ENCODE data around the gene KRT77.

DNA sequence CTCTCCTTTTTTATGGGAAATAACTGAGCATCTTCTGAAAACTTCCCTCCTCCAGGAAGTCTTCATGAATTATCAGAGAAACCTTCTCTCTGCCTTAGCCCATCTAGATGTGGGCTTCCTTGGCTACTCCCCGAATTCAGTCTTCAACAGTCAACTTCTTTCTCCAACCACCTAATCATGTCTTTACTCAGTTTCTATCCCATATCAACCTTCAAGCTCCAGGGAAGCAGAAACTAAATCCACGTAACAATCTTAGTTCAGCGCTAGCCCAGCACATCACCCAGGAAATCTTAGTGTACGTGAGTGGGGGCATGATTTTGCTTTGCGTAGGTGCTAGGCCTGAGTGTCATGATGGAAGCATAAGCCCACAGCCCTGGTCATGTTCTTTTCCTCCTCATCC is 12.7 kb upstream of the KRT77 start:
- TF ChIP-seq POLR2AphosphoS5 (IDR thresholded peaks at IDR 0.05; ENCODE audit: insufficient read depth in 1 of 2, low read depth in 1 of 2) (no peak), POLR2A (IDR thresholded peaks at IDR 0.05) (no peak)
- TF ChIP-seq, protein P1, sequence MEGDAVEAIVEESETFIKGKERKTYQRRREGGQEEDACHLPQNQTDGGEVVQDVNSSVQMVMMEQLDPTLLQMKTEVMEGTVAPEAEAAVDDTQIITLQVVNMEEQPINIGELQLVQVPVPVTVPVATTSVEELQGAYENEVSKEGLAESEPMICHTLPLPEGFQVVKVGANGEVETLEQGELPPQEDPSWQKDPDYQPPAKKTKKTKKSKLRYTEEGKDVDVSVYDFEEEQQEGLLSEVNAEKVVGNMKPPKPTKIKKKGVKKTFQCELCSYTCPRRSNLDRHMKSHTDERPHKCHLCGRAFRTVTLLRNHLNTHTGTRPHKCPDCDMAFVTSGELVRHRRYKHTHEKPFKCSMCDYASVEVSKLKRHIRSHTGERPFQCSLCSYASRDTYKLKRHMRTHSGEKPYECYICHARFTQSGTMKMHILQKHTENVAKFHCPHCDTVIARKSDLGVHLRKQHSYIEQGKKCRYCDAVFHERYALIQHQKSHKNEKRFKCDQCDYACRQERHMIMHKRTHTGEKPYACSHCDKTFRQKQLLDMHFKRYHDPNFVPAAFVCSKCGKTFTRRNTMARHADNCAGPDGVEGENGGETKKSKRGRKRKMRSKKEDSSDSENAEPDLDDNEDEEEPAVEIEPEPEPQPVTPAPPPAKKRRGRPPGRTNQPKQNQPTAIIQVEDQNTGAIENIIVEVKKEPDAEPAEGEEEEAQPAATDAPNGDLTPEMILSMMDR (IDR thresholded peaks at IDR 0.05): no peak

All from vagina (tissue), 2 donors.